Measurements from ENCODE around the gene RAPGEF5. TPM values are rescaled to one million over a fixed set of nuclear protein-coding genes. Genes with fewer than 3 reads are reported as not detected.

Gene RAPGEF5
- total RNA-seq, 1 experiment from 2014 or later, result 20.8 TPM

DNA sequence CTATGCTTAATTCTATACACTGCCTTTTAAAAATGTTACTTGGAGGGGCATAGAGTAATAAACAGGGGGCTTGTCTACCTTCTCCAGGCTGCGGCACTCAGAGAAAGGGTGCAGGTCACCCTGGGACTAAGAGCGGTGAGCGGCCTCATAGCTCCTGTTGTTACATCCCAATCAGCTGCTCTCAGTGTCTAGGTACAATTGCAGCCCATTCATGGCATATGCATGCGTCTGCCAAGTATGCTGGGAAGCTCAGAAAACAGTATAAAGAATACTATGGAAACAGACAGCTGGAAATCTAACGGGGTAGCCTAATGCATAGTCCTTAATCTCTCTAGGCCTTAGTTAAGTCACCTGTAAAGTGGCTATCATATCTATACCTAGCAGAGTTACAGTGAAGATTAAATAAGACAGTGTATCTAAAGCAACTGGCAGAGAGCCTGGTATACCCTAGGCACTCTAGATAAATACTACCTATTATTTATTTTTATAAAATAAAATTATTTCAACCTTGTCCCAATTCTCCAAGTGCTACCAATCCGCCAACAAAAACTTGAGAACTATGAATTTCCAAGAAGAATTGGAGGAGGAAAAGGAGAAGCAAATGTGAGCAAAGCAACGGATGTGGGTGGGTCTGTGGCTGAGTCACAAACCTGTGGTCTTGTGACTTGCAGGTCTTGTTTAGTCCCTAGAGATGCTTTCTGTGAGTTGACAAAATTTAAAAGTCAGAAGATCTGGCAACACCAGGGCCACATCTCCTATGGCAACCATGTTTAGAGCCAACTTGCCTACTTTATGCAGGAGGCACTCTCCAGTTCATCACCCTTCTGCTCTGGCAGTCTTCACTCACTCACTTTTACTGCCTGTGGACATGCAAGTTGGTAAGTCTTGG lies 183.0 kb downstream of the RAPGEF5 start:
- in situ Hi-C loops (cut with HindIII; ENCODE audit: low pct_unique_long_range_greater_than_20kb, low sequenced_read_pairs), result no loop called here
- no peak for DNase-seq (ENCODE audit: low read depth, low spot score)

DNA sequence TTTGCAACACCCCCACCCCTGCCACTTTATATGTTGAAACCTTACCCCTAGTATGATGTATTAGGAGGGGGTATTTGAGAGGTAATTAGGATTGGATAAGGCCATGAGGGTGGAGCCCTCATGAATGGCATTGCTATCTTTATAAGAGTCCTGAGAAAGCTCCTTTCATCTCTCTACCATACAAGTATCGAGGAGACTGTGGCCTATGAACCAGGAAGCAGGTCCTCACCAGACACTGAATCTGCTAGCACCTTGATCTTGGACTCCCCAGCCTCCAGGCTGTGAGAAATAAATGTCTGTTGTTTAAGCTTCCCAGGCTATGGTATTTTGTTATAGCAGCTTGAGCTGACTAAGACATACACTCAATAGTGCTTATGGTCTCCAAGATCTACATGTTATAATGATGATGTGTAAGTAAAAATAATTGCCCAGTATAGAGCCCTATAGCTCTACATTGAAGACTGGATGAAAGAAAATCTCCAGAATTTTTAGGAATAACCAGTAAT lies 188.8 kb downstream of the RAPGEF5 start:
- in situ Hi-C loops (cut with HindIII; ENCODE audit: low pct_unique_long_range_greater_than_20kb, low sequenced_read_pairs), result no loop called here
- no peak for DNase-seq (ENCODE audit: low read depth, low spot score)

DNA sequence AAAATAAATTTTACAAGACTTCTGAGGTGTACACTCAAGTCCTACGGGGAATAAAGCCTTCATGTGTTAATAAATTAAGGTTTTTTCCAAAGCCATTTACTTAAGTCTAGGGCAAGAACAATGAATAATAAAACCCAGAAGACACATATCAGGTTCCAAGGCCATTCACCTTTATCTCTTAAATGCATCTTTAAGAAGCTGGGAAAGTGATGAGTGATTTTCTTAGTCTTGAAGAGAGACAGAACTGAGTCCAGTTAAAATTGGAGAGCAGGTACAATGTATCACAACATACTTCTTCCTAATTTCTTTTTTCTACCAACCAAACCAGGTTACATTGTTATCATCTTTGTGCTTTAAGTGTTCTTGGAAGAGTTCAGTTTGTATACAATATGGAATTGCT lies 189.5 kb downstream of the RAPGEF5 start:
- in situ Hi-C loops (cut with HindIII; ENCODE audit: low pct_unique_long_range_greater_than_20kb, low sequenced_read_pairs), result no loop called here
- no peak for DNase-seq (ENCODE audit: low read depth, low spot score)

DNA sequence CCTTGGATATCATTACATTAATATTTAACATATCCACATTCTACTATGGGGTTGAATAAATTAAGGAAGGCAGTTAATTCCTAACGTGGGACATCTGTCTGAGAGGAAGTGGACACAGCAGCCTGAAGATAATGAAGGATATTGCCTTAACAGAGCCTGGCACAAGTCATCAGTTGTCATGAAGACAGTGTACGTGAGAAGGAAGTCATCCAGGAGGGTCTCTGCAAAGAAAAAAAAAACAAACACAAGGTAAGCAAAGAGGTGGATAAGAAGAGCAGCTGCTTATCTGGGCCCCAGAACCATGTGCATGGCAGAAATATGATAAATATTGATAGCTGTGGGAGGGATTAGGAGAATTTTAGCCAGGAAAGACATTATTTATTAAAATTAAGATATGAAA lies 190.0 kb downstream of the RAPGEF5 start:
- no peak for DNase-seq (ENCODE audit: low read depth, low spot score)
- in situ Hi-C loops (cut with HindIII; ENCODE audit: low pct_unique_long_range_greater_than_20kb, low sequenced_read_pairs), result no loop called here

DNA sequence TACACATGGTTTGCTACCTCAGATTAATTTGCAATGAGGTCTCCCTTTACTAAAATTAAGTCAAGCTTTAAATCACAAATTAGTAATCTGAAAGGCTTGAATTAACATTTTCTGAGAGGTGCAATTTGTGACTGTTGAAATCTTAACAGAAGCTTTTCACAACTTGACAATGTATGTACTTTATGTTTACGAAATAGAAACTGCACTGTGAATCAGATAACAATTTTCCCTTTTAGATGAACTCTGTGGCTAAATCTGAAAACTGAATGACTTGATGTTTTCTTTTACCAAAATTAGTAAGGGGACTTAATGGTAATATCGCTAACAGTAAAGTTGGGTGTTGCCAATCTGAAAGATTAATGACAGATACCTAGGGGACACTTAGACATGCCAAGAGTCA lies 197.6 kb downstream of the RAPGEF5 start:
- in situ Hi-C loops (cut with HindIII; ENCODE audit: low pct_unique_long_range_greater_than_20kb, low sequenced_read_pairs), result no loop called here
- no peak for DNase-seq (ENCODE audit: low read depth, low spot score)

DNA sequence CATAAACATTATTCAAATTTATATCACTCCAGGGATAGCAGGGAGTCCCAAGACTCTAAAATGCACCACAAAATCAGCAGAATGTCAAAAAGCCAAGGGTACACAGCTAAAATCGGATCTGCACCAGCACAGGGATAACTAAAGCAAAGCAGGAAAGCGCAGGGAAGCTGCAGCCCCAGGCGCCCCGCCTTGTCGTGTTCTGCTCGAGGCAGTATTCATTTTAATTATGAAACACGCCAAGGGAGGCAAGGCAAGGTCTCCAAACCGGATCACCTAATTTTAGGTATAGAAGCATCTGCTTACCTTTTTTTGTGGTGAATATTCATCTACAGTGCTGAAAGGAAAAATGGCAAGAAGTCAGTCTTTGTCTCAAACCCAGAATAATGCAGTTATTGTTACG lies 199.4 kb downstream of the RAPGEF5 start:
- in situ Hi-C loops (cut with HindIII; ENCODE audit: low pct_unique_long_range_greater_than_20kb, low sequenced_read_pairs), result no loop called here
- no peak for DNase-seq (ENCODE audit: low read depth, low spot score)

DNA sequence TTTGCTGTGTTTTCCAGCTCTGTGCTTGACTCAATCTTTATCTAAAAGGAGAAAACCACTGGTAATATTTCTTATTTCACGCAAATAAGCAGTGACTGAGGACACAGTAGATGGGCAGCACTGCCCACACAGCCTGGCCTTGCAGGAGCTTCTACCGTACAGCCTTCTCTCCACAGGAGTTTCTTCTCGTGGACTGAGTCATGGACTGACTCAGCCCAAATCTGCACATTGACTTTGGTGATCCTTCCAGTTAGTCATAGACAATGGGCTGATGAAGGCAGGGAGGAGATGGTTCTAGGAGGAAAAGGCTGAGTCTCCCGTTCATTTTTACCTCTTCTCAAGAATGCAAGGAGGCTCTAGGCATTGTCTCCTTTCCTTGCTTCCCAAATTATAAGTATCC lies 200.7 kb downstream of the RAPGEF5 start:
- in situ Hi-C loops (cut with HindIII; ENCODE audit: low pct_unique_long_range_greater_than_20kb, low sequenced_read_pairs), result no loop called here

DNA sequence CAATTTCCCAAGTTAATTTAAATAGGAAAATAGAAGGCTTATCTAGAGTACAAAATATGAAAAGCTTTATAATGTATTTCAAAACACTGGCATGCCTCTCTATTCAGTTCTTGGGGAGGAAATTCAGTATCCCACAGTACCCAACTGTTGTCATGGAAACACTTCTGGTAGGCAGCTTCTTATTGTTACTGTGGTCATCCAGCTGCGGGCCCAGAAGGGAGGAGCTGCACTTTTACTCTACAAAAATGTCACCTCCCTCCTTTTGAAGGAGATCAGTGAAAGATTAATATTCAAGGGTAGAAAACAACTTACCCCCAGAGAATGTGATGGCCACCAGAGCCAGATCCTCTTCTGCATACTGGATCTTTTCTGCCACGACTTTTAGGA lies 202.8 kb downstream of the RAPGEF5 start:
- no peak for DNase-seq (ENCODE audit: low read depth, low spot score)

More for the DNA sequence above, 200.7 kb downstream of the RAPGEF5 start:
- no peak for DNase-seq (ENCODE audit: low read depth, low spot score)

DNA sequence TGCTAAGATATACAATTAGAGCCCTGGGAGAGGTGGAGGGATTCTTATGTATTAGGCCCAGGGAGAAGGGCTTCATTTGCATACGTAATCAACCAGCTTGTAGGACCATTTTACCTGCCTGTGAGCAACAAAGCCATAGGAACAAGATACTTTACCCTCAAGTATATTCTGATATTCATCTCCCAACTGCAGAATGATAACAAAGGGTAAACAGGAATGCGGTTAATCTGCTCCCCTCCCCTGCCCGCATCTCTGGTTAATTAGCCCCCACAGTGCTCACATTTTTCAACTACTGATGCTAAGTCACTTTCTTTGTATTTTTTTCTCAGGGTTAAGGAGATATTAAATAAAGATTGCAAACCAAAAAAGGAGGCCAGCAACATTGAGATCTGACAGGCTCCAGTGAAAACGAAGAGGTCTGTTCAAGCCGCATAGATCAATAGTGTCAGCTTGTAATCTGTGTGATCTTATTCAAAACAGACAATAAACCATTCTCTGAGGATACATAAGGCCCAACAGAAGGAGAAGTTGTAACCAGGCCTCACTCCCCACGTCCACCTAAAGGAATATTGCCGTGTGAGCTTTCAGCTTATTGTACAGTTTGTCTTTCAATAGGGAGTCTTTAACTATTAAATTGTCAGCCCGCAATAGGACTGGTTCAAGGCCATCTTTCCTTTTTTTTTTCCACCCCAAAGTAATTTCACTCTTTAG lies 203.4 kb downstream of the RAPGEF5 start:
- in situ Hi-C loops (cut with HindIII; ENCODE audit: low pct_unique_long_range_greater_than_20kb, low sequenced_read_pairs), result no loop called here
- no peak for DNase-seq (ENCODE audit: low read depth, low spot score)

More for the DNA sequence above, 202.8 kb downstream of the RAPGEF5 start:
- in situ Hi-C loops (cut with HindIII; ENCODE audit: low pct_unique_long_range_greater_than_20kb, low sequenced_read_pairs), result no loop called here

DNA sequence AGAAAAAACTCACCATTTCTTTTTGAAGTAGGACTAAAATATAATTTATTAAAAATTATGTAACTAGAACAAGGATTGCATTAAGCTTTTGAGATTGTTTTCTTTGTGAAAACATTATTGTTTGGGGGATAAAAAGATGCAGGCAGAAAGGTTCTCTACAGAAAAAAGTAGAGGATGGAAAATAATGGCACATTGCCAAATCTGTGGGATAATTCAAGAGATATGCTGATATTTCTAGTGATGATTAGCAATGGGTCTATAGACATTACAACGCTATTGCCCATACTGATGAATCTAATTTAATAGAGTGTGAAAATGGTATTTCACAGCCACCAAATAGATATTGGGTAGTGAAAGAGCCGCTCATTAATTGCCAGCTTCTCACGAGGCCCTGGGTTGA lies 204.3 kb downstream of the RAPGEF5 start:
- in situ Hi-C loops (cut with HindIII; ENCODE audit: low pct_unique_long_range_greater_than_20kb, low sequenced_read_pairs), result no loop called here
- DNase-seq (ENCODE audit: low read depth, low spot score), result no peak

DNA sequence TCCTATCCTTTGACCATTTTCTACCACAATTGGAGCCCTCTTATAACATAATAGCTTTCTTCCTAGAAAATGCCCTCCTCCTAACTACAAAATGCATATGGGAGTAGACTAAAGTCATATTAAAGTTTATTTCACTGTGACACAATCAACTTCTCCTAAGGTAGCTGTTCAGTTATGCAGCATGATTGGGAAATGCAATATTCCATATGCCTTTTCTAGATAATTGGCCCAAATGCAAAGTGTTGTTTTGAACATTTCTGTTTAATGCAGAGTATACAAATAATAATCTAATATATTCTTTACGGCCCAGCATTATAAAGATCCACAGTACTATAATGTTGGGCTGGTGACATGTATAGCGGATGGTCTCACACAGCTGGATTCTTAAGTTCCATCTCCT lies 205.1 kb downstream of the RAPGEF5 start:
- no peak for DNase-seq (ENCODE audit: low read depth, low spot score)
- in situ Hi-C loops (cut with HindIII; ENCODE audit: low pct_unique_long_range_greater_than_20kb, low sequenced_read_pairs), result no loop called here

DNA sequence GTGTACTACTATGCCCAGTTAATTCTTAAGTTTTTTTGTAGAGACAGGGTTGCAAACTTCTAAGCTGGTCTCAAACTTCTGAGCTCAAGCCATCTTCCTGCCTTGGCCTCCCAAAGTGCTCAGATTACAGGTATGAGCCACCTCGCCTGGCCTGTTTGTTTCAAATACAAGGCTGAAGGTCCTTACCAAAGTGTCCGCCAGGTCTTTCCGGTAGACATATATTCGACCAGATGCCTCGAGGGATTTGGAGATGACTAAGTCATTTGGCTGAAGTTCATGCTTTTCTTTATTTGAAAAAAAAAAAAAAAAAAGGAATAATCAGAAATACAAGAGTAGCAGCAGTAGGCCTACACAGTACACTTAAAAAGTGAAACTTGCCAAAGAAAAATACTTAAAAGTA lies 206.7 kb downstream of the RAPGEF5 start:
- DNase-seq (ENCODE audit: low read depth, low spot score), result no peak
- in situ Hi-C loops (cut with HindIII; ENCODE audit: low pct_unique_long_range_greater_than_20kb, low sequenced_read_pairs), result no loop called here

DNA sequence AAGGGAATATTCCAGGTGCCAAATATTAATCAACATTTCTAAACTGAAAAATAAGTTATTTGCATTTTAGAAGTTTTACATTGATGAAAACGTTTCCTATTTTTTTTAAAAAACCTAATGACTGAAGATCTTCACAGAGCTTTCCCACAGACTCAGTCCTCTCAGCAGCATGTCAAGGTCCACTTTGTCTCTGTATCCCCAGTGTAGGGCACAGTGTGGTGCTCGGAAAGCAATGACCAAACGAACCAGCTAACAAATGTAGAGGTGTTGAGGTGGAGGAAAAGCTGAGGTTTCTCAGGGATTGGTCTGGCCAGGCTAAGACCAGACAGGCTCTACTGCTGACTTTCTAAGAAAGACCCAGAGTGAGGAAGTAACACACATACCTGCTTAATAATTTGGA lies 209.1 kb downstream of the RAPGEF5 start:
- DNase-seq (ENCODE audit: low read depth, low spot score), result no peak
- in situ Hi-C loops (cut with HindIII; ENCODE audit: low pct_unique_long_range_greater_than_20kb, low sequenced_read_pairs), result no loop called here

DNA sequence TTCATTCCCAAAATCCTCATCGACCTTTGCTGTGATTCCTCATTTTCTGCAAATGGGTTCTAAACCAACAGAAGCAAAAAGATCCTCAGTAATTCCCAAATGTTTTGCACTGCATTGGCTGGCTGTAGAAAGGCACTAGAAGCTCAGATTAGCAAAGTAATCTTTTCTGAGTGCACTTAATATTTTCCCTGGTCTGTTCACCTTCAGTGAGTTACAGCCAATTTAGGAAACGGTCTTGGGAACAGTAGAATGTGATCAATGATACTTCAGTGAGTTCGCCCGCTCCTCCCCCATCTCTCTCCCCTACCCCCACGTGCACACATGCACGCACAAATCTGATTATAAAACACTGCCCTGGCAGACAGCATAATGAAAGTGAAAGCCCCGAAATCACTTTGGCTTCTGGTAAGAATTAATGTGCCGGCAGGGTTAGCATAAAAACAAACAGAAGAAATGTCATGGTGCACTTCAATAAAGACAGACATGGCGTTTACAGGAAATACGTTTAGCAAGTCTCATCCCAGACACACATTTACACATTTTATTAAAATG lies 209.9 kb downstream of the RAPGEF5 start:
- no peak for DNase-seq (ENCODE audit: low read depth, low spot score)
- in situ Hi-C loops (cut with HindIII; ENCODE audit: low pct_unique_long_range_greater_than_20kb, low sequenced_read_pairs), result no loop called here

DNA sequence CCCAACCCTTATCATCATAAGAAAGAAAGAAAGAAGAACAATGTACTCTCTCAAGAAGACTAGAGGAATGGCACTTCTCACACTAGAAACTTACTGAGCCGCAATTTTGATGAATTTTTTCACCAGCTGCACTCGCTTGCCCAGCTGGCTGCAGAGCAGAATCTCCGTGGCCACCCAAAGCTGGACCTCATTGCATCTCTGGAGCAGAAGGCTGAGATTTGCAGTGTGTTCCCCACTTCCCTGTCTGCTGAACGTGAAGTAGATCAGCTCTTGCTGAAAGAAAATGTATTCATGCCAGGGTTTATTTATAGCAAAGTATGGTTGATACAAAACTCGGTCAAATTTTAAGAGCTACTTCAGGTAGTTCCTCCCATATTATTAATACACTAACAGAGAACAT lies 212.0 kb downstream of the RAPGEF5 start:
- in situ Hi-C loops (cut with HindIII; ENCODE audit: low pct_unique_long_range_greater_than_20kb, low sequenced_read_pairs), result no loop called here
- DNase-seq (ENCODE audit: low read depth, low spot score), result no peak

DNA sequence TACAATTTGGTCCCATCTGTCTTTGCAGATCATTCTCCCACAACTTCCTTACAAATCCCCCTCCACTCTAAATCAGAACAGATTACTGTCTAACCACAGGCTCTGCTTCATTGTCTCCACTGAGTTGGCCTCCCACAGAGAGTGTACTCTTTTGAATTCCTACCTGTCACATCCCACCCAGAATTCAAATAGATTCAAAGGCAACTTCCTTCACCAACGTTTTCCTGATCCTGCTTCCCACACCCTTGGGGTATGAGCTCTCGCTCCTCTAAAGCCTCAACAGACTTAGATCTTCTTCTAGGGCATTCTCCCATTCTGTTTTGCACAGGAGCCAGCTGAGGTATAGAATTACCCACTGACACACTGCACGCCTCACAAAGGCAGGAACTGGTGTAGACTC lies 213.5 kb downstream of the RAPGEF5 start:
- in situ Hi-C loops (cut with HindIII; ENCODE audit: low pct_unique_long_range_greater_than_20kb, low sequenced_read_pairs), result no loop called here
- no peak for DNase-seq (ENCODE audit: low read depth, low spot score)

DNA sequence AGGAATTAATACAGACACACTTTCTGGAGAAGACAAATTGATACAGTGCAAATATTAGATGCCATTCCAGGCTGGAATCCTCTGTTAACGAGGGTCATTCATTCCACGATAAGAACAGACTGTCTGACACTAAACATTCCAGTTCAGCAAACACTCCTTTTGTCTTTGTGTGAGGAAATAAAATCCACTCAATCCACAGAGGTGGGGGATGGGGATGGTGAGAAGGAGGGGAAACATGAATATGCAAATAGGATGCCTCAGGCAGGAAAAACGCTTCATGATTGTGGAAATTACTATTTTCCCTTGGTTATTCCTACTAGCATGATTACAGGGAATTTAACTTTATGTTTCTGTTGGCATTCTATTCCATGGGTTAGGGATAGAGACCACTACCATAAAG lies 214.4 kb downstream of the RAPGEF5 start:
- no peak for DNase-seq (ENCODE audit: low read depth, low spot score)
- in situ Hi-C loops (cut with HindIII; ENCODE audit: low pct_unique_long_range_greater_than_20kb, low sequenced_read_pairs), result no loop called here

DNA sequence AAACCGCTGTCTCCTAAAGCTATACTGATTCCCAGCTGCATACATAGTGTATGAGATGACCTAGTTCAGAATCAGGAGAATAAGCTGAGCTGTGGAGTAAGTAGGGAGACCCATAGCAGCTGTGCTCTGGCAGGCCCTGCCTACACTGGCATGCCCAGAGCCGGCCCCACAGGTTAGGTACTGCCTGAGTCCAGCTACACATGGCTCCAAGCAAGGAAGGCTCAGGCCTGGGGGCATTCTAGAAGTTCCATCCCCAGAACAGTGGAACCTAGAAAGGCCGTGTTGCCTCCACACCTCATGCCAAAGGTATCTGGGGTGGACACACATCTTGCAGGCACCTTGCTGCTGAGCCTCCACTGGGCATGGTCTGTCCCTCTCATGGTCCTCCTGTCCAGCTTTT lies 215.6 kb downstream of the RAPGEF5 start:
- in situ Hi-C loops (cut with HindIII; ENCODE audit: low pct_unique_long_range_greater_than_20kb, low sequenced_read_pairs), result no loop called here
- DNase-seq (ENCODE audit: low read depth, low spot score), result no peak

DNA sequence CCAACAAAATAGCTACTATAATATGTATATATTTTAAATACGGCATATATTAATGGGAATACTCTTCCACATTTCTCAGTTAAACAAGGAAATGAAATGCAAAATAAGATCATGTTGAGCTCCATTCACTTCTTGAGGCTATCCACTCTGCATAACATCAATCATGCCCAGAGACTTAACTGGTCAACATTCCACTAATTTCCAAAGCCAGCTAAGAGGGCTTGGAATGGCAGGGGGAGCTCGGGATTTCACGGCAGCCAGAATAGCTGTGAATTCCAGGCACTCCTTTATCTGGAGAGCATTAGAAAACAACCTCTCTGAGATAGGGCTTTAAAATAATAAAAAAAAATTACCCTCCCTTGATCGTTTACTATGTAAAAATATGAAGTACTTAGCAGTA lies 216.4 kb downstream of the RAPGEF5 start:
- in situ Hi-C loops (cut with HindIII; ENCODE audit: low pct_unique_long_range_greater_than_20kb, low sequenced_read_pairs), result no loop called here
- no peak for DNase-seq (ENCODE audit: low read depth, low spot score)
